Stomach (tissue), 4 donors: ENCODE results near the gene KBTBD8.

ENCODE experiments used
- EP300 ChIP-seq: sonication (generic); formaldehyde crosslinking; IDR thresholded peaks from one replicate; pipeline ENCODE4 v1.6.1; 2017; ENCODE audit warnings: antibody characterized with exemption
- POLR2AphosphoS5 ChIP-seq, 3 donors: sonication (generic); formaldehyde crosslinking; IDR thresholded peaks; one replicate each; pipeline ENCODE4 v1.6.1; 2016; ENCODE audit warnings: antibody characterized with exemption in 3 of 3
- TF ChIP-seq, protein P1 (sequence below), 7 experiments: fragments of 450-650 bp in 4 of 7; fragments of 200-600 bp in 3 of 7; sonication (generic) in 3 of 7; IDR thresholded peaks; one replicate each; pipeline ENCODE4 v1.5.1; 2016 to 2019; ENCODE audit warnings: antibody characterized with exemption in 7 of 7, control low read depth in 2 of 7, mild to moderate bottlenecking in 1 of 7

- TF ChIP-seq, protein P1, sequence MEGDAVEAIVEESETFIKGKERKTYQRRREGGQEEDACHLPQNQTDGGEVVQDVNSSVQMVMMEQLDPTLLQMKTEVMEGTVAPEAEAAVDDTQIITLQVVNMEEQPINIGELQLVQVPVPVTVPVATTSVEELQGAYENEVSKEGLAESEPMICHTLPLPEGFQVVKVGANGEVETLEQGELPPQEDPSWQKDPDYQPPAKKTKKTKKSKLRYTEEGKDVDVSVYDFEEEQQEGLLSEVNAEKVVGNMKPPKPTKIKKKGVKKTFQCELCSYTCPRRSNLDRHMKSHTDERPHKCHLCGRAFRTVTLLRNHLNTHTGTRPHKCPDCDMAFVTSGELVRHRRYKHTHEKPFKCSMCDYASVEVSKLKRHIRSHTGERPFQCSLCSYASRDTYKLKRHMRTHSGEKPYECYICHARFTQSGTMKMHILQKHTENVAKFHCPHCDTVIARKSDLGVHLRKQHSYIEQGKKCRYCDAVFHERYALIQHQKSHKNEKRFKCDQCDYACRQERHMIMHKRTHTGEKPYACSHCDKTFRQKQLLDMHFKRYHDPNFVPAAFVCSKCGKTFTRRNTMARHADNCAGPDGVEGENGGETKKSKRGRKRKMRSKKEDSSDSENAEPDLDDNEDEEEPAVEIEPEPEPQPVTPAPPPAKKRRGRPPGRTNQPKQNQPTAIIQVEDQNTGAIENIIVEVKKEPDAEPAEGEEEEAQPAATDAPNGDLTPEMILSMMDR (IDR thresholded peaks at IDR 0.05) = no peak
- no peak for TF ChIP-seq EP300
- no peak for TF ChIP-seq POLR2AphosphoS5 (IDR thresholded peaks at IDR 0.05)
These were observed 6.6 kb upstream of the KBTBD8 start for GRCh38 chr3:66991459-66991858.
